HG02943 (cell line): ENCODE results near the gene ZDHHC8.

Source experiments
- ATAC-seq: cut with Tn5 transposase; IDR thresholded peaks from one replicate; pipeline ENCODE4 v1.9.1; 2021; ENCODE audit warnings: mild to moderate bottlenecking, low read depth, moderate library complexity; ENCODE audit not compliant: unreplicated experiment

Gene ZDHHC8

GRCh38 chr22:20140521-20140964 lies 8.9 kb downstream of the ZDHHC8 start:
- no peak for ATAC-seq

GRCh38 chr22:20141186-20142077 lies 9.8 kb downstream of the ZDHHC8 start:
- ATAC-seq, result no peak

GRCh38 chr22:20142711-20143621 lies 11.4 kb downstream of the ZDHHC8 start:
- ATAC-seq, result no peak

GRCh38 chr22:20143883-20144665 lies 12.5 kb downstream of the ZDHHC8 start:
- no peak for ATAC-seq

- ATAC-seq, result no peak
These were observed 13.7 kb downstream of the ZDHHC8 start for GRCh38 chr22:20145206-20145831.

- no peak for ATAC-seq
These were observed 14.2 kb downstream of the ZDHHC8 start for GRCh38 chr22:20145832-20146223.

GRCh38 chr22:20146777-20147176 lies 15.2 kb downstream of the ZDHHC8 start:
- ATAC-seq, result no peak

GRCh38 chr22:20147237-20147988 lies 15.8 kb downstream of the ZDHHC8 start:
- ATAC-seq, result no peak

GRCh38 chr22:20148414-20148813 lies 16.8 kb downstream of the ZDHHC8 start:
- ATAC-seq, result no peak

GRCh38 chr22:20149257-20150250 lies 17.9 kb downstream of the ZDHHC8 start:
- no peak for ATAC-seq

- no peak for ATAC-seq
These were observed 19.0 kb downstream of the ZDHHC8 start, which contains the start of gene CCDC188 for GRCh38 chr22:20150381-20151275. CCDC188 (minus strand) TSS chr22:20151055; CDS start chr22:20150986, 69 bp downstream.

GRCh38 chr22:20151276-20151588 lies 19.6 kb downstream of the ZDHHC8 start:
- ATAC-seq, result no peak

GRCh38 chr22:20152464-20152890 lies 20.9 kb downstream of the ZDHHC8 start:
- ATAC-seq, result no peak

GRCh38 chr22:20153945-20154344 lies 22.3 kb downstream of the ZDHHC8 start:
- no peak for ATAC-seq

- no peak for ATAC-seq
These were observed 23.1 kb downstream of the ZDHHC8 start for GRCh38 chr22:20154602-20155187.

- ATAC-seq, result no peak
These were observed 23.9 kb downstream of the ZDHHC8 start for GRCh38 chr22:20155330-20156041.
